Renal pelvis (tissue), 12 donors: ENCODE measurements around the gene ABCC10. TPM values are rescaled to one million over a fixed set of nuclear protein-coding genes. Genes with fewer than 3 reads are reported as not detected.
"Not testable (repeated sequence)": the region's sequence is repeated elsewhere in the genome, so short reads cannot be mapped to it uniquely, and the experiment has no call there.

Experiments
- DNase-seq: peaks from one replicate; pipeline ENCODE4 v3.0.0-alpha.2; 2013
- long read RNA-seq, 16 experiments: transcript quantifications; one replicate each; lab custom pipeline, GENCODE V29; 2026
- polyA plus RNA-seq, 3 donors: library from polyadenylated mRNA; unstranded; fragments of 120-200 nt; gene quantifications; one replicate each; pipeline ENCODE4 v1.2.1, GENCODE V29; 2013; ENCODE audit not compliant: insufficient read length in 3 of 3

ABCC10 gene
- 10 to 100 TPM; 22.9 to 30.4 (median 28.9) TPM for polyA plus RNA-seq
- long read RNA-seq, donor 1 = 0 reads
- long read RNA-seq, donor 2, partial matches to known transcripts = 7 of 7 reads
- long read RNA-seq, donor 2, other reads (novel, unspliced or antisense) = 0 of 7 reads
- long read RNA-seq, donor 3, partial matches to known transcripts = 5 of 5 reads
- long read RNA-seq, donor 3, other reads (novel, unspliced or antisense) = 0 of 5 reads
- long read RNA-seq, donor 4, full-length matches to known transcripts = 1 of 1 reads
- long read RNA-seq, donor 4, partial matches to known transcripts = 0 of 1 reads
- long read RNA-seq, donor 4, other reads (novel, unspliced or antisense) = 0 of 1 reads
- long read RNA-seq, donor 5 = 0 reads
- long read RNA-seq, donor 6, full-length matches to known transcripts = 1 of 6 reads
- long read RNA-seq, donor 6, partial matches to known transcripts = 5 of 6 reads
- long read RNA-seq, donor 6, other reads (novel, unspliced or antisense) = 0 of 6 reads
- long read RNA-seq, donor 7, partial matches to known transcripts = 6 of 6 reads
- long read RNA-seq, donor 7, other reads (novel, unspliced or antisense) = 0 of 6 reads
- long read RNA-seq, donor 8 = 0 reads
- long read RNA-seq, donor 9, partial matches to known transcripts = 5 of 5 reads
- long read RNA-seq, donor 9, other reads (novel, unspliced or antisense) = 0 of 5 reads
- long read RNA-seq, donor 10 = 0 reads
- long read RNA-seq, donor 11 = 0 reads
- long read RNA-seq, donor 12 = 0 reads
- long read RNA-seq, donor 13 = 0 reads
- long read RNA-seq, donor 14 = 0 reads
- long read RNA-seq, donor 15, partial matches to known transcripts = 0 of 1 reads
- long read RNA-seq, donor 15, other reads (novel, unspliced or antisense) = 0 of 1 reads
- long read RNA-seq, donor 16 = 0 reads

GRCh38 chr6:43427406-43428111 lies at the start of gene ABCC10:
ABCC10 (plus strand) TSS chr6:43427541; CDS start chr6:43427979, 438 bp downstream.
- DNase-seq = peak; percentile 94

GRCh38 chr6:43377710-43378229 lies 49.6 kb upstream of the ABCC10 start:
- no peak for DNase-seq

DNA sequence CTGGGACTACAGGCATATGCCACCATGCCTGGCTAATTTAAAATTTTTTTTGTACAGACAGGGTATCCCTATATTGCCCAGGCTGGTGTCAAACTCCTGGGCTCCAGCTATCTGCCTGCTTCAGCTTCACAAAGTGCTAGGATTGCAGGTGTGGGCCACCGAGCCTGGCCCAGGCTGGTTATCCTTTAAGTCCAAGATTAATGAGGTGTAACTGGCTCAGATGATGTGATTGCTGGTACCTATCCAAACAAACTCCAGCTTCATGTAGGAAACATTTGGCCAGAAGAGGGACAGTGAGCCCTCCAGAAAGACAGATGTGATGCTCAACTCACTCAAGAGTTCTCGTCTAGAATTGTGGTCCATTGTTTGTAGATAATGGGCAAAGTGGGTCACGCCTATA lies 48.7 kb upstream of the ABCC10 start:
- DNase-seq = no peak

DNA sequence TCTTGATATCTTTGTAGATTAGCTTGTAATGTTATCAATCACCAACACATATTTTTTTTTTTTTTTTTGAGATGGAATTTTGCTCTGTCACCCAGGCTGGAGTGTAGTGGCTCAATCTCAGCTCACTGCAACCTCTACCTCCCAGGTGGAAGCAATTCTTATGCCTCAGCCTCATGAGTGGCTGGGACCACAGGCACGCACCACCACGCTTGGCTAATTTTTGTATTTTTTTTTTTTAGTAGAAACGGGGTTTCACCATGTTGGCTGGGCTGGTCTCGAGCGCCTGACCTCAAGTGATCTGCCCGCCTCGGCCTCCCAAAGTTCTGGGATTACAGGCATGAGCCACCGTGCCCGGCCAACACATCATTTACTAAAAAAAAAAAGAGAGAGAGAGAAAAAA lies 46.5 kb upstream of the ABCC10 start:
- not testable (repeated sequence) for DNase-seq

DNA sequence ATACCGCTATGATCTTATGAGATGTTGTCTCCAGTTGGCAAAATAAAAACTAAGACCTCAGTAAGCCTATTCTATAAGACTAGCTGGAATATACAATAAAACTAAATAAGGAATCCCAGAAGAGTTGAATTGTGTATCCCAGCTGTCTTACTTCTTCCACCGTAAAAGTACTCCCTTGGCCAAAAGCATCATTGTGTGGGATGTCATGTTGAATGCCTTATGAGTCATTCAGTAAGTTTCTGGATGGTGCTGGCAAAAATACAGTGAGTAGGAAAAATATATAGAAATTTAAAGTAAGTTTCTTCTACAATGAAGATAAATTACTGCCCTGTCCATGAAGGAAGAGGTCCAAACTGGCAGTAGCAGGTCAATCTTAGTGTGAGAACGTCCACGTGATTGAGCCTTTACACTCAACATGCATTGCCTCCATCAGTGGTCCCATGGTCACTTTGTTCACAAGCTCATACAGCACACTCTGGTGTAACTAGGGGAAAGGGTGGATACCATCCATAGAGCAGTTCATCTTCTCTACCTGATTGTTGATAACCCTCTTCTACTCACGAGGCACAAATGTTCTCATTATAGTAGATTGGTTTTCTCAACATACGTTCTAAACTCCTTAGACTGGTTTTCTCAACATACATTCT lies 44.2 kb upstream of the ABCC10 start:
- no peak for DNase-seq

GRCh38 chr6:43386492-43386891 lies 40.8 kb upstream of the ABCC10 start:
- DNase-seq = no peak

DNA sequence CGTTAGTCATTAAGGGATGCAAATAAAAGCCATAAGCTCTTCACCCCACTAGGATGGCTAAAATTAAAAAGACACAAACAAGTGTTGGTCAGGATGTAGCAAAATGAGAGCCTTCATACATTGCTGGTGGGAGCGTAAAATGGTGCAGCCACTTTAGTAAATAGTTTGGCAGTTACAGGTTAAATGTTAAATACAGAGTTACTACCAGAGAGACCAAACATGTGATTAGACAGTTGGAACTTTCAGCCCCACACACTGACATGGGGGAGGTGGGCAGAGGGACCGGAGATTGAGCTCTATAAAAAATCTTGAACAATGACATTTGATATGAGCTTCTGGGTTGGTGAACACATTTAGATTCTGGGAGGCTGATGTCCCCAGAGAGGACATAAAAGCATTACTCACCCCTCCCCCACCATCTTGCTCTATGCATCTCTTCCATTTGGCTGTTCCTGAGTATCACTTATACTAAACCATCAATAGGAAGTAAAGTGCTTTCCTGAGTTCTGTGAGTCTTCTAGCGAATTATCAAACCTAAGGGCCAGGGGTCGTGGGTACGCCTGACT lies 37.5 kb upstream of the ABCC10 start:
- DNase-seq = no peak

GRCh38 chr6:43390753-43391439 lies 36.4 kb upstream of the ABCC10 start:
- not testable (repeated sequence) for DNase-seq

- DNase-seq = no peak
Observed at GRCh38 chr6:43391440-43392031, 35.8 kb upstream of the ABCC10 start.

DNA sequence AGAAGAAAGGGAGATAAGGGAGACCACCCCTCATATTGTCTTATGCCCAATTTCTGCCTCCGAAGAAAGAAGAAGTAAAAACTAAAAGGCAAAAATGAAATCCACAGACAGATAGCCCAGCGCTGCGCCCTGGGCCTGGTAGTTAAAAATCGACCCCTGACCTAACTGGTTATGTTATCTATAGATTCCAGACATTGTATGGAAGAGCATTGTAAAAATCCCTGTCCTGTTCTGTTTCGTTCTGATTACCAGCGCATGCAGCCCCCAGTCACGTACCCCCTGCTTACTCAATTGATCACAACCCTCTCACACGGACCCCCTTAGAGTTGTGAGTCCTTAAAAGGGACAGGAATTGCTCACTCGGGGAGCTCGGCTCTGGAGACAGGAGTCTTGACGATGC lies 34.2 kb upstream of the ABCC10 start:
- DNase-seq = not testable (repeated sequence)

DNA sequence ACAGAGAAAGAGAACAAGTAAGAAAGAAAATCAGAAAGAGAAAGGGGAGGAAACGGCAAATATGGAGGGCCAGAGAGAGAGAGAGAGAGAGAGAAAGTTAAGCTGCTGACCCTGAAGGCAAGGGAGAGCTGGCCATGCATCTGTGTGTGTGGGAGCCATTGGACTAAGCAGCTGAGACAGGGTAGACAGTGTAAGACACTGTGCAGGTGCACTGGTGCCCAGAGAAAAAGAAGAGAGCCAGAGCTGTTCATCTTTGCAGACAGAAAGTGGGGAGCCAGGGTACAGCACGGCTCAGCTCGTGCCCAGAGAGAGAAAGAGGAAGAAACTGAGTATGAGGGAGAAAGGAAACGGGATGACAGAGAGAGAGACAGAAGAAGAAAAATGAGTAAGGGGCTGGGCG lies 33.7 kb upstream of the ABCC10 start:
- no peak for DNase-seq

DNA sequence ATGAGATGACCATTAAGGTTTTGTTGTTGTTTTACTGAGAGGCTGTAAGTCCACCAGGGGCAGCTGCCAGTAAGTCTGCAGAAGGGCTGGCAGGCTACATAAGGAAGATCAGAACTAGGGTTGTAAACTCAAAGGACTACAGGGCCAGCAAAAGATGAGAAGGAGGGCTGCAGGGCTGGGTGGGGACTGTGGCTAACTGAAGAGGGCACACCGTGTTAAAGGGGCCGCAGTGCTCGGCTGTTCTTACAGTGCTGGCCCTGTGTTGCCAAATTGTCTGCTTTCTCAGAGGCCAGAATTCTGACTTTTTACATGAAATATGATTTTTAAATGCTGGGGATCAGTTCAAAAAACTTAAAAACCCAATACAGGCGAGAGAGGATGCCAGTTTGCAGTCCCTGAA lies 32.4 kb upstream of the ABCC10 start:
- no peak for DNase-seq

- DNase-seq = no peak
Observed at GRCh38 chr6:43395776-43396175, 31.6 kb upstream of the ABCC10 start.

DNA sequence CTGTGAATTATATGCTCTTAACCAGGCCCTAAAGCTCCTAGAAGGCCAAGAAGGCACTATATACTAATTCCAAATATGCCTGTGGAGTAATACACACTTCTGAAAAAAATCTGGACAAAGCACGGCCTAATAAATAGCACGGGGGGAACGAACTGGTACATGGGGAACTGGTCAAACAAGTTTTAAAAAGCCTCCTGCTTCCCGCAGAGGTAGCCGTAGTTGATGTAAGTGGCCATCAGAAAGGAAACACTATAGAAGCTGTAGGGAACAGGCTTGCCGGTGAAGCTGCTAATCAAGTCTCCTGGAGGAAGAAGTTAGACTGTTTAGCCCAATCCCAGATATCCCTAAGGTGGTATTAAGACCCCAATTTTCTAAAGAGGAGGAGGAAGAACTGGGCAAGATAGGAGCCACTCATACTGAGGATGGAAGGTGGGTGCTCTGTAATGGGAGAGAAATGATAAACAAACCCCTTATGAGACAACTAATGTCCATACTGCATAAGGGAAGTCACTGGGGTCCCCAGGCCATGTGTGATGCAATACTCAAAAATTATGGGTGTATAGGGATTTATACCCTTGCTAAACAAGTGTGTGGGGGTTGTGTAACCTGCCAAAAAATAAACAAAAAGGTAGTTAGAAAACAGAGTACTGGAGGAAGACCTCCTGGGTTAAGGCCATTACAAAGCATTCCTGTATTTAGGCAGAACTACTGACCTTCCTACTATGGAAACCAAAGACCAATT lies 30.8 kb upstream of the ABCC10 start:
- DNase-seq = no peak

DNA sequence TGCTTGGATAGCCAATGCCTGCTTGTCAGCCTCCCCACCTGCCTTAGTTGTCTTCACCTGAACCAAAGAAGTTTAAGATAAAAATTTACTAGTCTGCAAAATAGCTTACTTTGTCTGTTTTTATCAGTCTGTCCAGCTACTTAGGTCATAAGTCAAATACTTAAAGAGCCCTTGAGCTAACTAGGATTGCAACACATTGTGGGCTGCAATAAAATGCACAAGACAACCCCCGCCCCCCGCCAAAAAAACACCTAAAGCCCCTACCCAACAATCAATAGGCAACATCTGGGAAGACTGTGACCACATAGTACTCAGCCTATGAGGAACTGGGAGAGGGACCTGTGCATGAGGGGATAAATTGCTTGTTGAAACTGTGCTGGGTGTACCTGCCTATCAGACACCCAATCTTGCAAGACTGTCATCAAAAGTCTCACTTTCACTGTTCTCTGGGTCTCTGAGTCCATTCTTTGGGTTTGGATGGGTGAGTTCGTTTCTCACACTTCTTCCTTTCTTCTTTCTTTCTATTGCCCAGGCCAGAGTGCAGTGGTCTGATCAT lies 27.3 kb upstream of the ABCC10 start:
- DNase-seq = no peak

DNA sequence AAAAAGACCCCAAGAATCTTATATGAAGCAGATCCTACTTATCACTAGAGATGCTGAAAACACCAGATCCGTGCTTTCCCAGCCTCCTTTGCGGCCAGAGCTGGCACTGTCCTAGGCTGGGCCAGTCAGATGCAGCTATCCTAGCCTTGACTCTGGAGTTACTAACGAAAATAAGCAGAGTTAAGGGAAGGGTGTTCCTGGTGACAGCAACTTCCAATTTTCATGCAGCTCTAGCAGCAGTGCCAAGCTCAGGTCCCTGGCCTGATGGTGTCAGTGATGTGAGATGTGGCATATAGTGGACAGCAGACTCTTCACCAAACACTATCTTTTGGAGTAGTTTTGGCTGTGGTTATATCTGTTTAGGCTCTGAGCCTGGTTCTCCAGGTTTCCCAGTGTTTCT lies 25.6 kb upstream of the ABCC10 start:
- no peak for DNase-seq

- no peak for DNase-seq
Observed at GRCh38 chr6:43402820-43403219, 24.5 kb upstream of the ABCC10 start.

DNA sequence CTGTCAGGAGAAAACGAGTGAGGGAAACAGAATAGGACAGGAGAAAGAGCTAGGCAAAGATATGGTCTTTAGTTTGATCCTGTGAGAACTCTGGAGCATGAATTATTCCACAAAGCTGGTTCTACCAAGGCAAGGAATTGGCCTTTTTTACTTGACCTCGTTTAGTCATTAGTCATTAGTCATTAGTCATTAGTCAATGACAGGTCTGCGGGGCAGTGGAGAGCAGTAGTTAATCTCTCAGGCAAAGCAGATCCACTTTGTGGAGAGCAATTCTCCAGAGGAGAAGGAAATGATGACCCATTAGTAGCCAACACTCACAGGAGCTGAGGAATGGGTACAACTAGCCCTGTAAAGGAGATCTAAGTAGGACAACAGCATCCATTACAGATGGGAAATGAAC lies 22.0 kb upstream of the ABCC10 start:
- DNase-seq = no peak

GRCh38 chr6:43407296-43407695 lies 20.0 kb upstream of the ABCC10 start:
- no peak for DNase-seq
